ENCODE measurements around the gene CGNL1.

DNA sequence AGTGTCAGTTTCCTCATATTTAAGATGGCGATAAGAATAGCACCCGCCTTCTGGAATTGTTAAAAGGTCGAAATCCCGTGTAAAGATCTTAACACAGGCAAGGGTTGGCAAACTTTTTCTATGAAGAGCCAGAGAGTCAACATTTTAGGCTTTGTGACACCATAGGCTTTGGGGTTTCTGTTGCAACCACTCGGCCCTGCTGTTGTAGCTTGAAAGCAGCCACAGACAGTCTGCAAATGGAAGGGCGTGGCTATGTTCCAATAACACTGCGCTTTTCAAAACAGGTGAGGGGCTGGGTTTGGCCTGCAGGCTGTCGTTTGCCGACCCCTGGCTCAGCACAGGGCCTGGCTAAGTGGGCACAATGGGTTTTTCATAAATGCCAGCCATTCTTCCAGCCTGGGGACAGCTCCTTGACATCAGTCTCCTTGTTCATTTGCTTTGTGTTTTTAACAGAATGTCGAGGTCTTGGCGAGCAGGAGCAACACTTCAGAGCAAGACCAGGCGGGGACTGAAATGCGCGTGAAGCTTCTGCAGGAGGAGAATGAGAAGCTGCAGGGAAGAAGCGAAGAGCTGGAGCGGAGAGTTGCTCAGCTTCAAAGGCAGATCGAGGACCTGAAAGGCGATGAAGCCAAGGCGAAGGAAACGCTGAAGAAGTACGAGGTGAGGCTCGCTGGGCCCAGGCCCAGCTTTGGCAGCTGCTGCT is 140.2 kb downstream of the CGNL1 start:
- no peak for TF ChIP-seq TAF1 (IDR thresholded peaks at IDR 0.05; ENCODE audit: borderline replicate concordance, insufficient read depth, low read length)
- TF ChIP-seq POLR2AphosphoS5 (IDR thresholded peaks at IDR 0.05; ENCODE audit: low read depth, low read length): no peak
